Naive thymus-derived CD8-positive, alpha-beta T cell (primary cell): ENCODE results near the gene LARP1B. TPM values are rescaled to one million over a fixed set of nuclear protein-coding genes. Genes with fewer than 3 reads are reported as not detected.
"Not testable (repeated sequence)": the region's sequence is repeated elsewhere in the genome, so short reads cannot be mapped to it uniquely, and the experiment has no call there.

ENCODE experiments used
- ATAC-seq, 2 donors: fragments of 150-1000 bp; cut with Tn5 transposase in 1 of 2; sonication (Bioruptor Pico), chemical (Tn5 transposase) in 1 of 2; 1 replicate in 1 of 2; 2 replicates in 1 of 2; pipeline ENCODE4 v1.10.0; 2021; ENCODE audit warnings: mild to moderate bottlenecking in 2 of 2, moderate library complexity in 2 of 2
- POLR2A ChIA-PET: fragments of 350-600 bp; sonication (Branson Sonifier 250); formaldehyde crosslinking; loops from one replicate; lab custom pipeline; 2021; ENCODE audit warnings: antibody characterized with exemption; lab: Charles Lee
- DNase-seq, 10 donors: peaks; one replicate each; pipeline versions ENCODE4 v3.0.0 to v3.0.0-alpha.2; 2020 to 2022
- H3K27ac Mint-ChIP-seq, 10 donors: one replicate each; pipeline ENCODE4 v1.8.0; 2020 to 2022; ENCODE audit warnings: mild to moderate bottlenecking in 10 of 10, mixed read lengths in 10 of 10, moderate library complexity in 4 of 10, inconsistent platforms in 1 of 10
- H3K27me3 Mint-ChIP-seq, 5 donors: one replicate each; pipeline ENCODE4 v1.8.0; 2021 to 2022; ENCODE audit warnings: mixed read lengths in 5 of 5
- H3K36me3 Mint-ChIP-seq, 3 donors: one replicate each; pipeline ENCODE4 v1.8.0; 2020 to 2022; ENCODE audit warnings: mixed read lengths in 3 of 3, mild to moderate bottlenecking in 2 of 3, inconsistent platforms in 1 of 3
- H3K4me1 Mint-ChIP-seq, 4 donors: one replicate each; pipeline ENCODE4 v1.8.0; 2021 to 2022; ENCODE audit warnings: mixed read lengths in 4 of 4
- H3K4me3 Mint-ChIP-seq, 10 donors: one replicate each; pipeline ENCODE4 v1.8.0; 2020 to 2022; ENCODE audit warnings: mild to moderate bottlenecking in 10 of 10, mixed read lengths in 10 of 10, moderate library complexity in 6 of 10, inconsistent platforms in 1 of 10
- H3K9me3 Mint-ChIP-seq, 9 donors: one replicate each; pipeline ENCODE4 v1.8.0; 2020 to 2022; ENCODE audit warnings: mixed read lengths in 9 of 9, mild to moderate bottlenecking in 3 of 9, inconsistent platforms in 1 of 9, moderate library complexity in 1 of 9
- polyA plus RNA-seq, 3 donors: library from polyadenylated mRNA; unstranded; fragments of 300-500 nt; fragmentation: Illumina TruSeq; gene quantifications; one replicate each; pipeline ENCODE4 v1.2.3, GENCODE V29; 2021
- total RNA-seq, 8 experiments: library from RNA in 2 of 8; stranded (reverse) in 2 of 8; gene quantifications; one replicate each; pipeline ENCODE4 v1.2.3 and lab custom pipeline; 2021 to 2026

Gene LARP1B
- total and polyA plus RNA-seq, 5 experiments from 2014 or later = 2.9 to 14.0 (median 4.0) TPM

GRCh38 chr4:128241425-128241913, 180.4 kb downstream of the LARP1B start:
- POLR2A ChIA-PET = no interaction called here
- Mint-ChIP-seq H3K9me3 (peaks cover 0 to 1% (median 0%) of the 10 kb centered on the region in 9 donors), H3K27ac (no peak overlapping the region), H3K36me3 (no peaks in the 10 kb centered on the region), H3K4me3 (no peak overlapping the region), H3K27me3 (peaks cover 5 to 24% (median 14%) of the 10 kb centered on the region in 5 donors), H3K4me1 (no peaks in the 10 kb centered on the region)
- ATAC-seq (no peak), DNase-seq (no peak)

- Mint-ChIP-seq H3K27me3 (peaks cover 5 to 24% (median 14%) of the 10 kb centered on the region in 5 donors), H3K9me3 (peaks cover 0 to 6% (median under 1%) of the 10 kb centered on the region in 9 donors), H3K27ac (no peak overlapping the region), H3K36me3 (no peaks in the 10 kb centered on the region), H3K4me1 (no peaks in the 10 kb centered on the region), H3K4me3 (no peak overlapping the region)
- POLR2A ChIA-PET = no interaction called here
- no peak for ATAC-seq
- no peak for DNase-seq
These were observed 180.9 kb downstream of the LARP1B start for GRCh38 chr4:128241981-128242380.

- no peak overlapping the region for H3K27ac Mint-ChIP-seq
- H3K4me3 Mint-ChIP-seq = no peak overlapping the region
- peaks cover 0 to 1% (median 0%) of the 10 kb centered on the region in 3 donors for H3K36me3 Mint-ChIP-seq
- peaks cover 5 to 24% (median 13%) of the 10 kb centered on the region in 5 donors for H3K27me3 Mint-ChIP-seq
- ATAC-seq (no peak), DNase-seq (no peak)
- POLR2A ChIA-PET = no interaction called here
- H3K9me3 Mint-ChIP-seq = peaks cover 0 to 12% (median 2%) of the 10 kb centered on the region in 9 donors
- H3K4me1 Mint-ChIP-seq = no peaks in the 10 kb centered on the region
These were observed 181.5 kb downstream of the LARP1B start for GRCh38 chr4:128242601-128243000.

- no peak overlapping the region for H3K27ac Mint-ChIP-seq
- H3K4me3 Mint-ChIP-seq = no peak overlapping the region
- peaks cover 0 to 11% (median 0%) of the 10 kb centered on the region in 3 donors for H3K36me3 Mint-ChIP-seq
- no peak for DNase-seq
- no peak for ATAC-seq
- no peaks in the 10 kb centered on the region for H3K4me1 Mint-ChIP-seq
- H3K9me3 Mint-ChIP-seq = peaks cover 0 to 30% (median 7%) of the 10 kb centered on the region in 9 donors
- POLR2A ChIA-PET = no interaction called here
- peaks cover 0 to 24% (median 11%) of the 10 kb centered on the region in 5 donors for H3K27me3 Mint-ChIP-seq
These were observed 183.3 kb downstream of the LARP1B start for GRCh38 chr4:128244379-128244778.

- peaks cover 0 to 39% (median 10%) of the 10 kb centered on the region in 9 donors for H3K9me3 Mint-ChIP-seq
- H3K4me1 Mint-ChIP-seq, H3K27ac Mint-ChIP-seq, ATAC-seq, DNase-seq, POLR2A ChIA-PET, H3K4me3 Mint-ChIP-seq: not testable (repeated sequence)
- H3K36me3 Mint-ChIP-seq = peaks cover 0 to 16% (median 0%) of the 10 kb centered on the region in 3 donors
- peaks cover 0 to 24% (median 11%) of the 10 kb centered on the region in 5 donors for H3K27me3 Mint-ChIP-seq
These were observed 184.3 kb downstream of the LARP1B start for GRCh38 chr4:128245391-128245790.

GRCh38 chr4:128247906-128248305, 186.8 kb downstream of the LARP1B start:
- POLR2A ChIA-PET = no interaction called here
- Mint-ChIP-seq H3K9me3 (peaks cover 0 to 41% (median 15%) of the 10 kb centered on the region in 9 donors), H3K27me3 (peaks cover 0 to 12% (median 2%) of the 10 kb centered on the region in 5 donors), H3K27ac (no peak overlapping the region), H3K4me3 (no peak overlapping the region), H3K36me3 (peaks cover 0 to 18% (median 0%) of the 10 kb centered on the region in 3 donors), H3K4me1 (no peaks in the 10 kb centered on the region)
- DNase-seq = no peak
- ATAC-seq = no peak

- Mint-ChIP-seq H3K36me3 (peaks cover 0 to 18% (median 0%) of the 10 kb centered on the region in 3 donors), H3K4me1 (no peaks in the 10 kb centered on the region), H3K27ac (no peak overlapping the region), H3K4me3 (no peak overlapping the region), H3K27me3 (peaks cover 3 to 18% (median 6%) of the 10 kb centered on the region in 5 donors), H3K9me3 (peaks cover 0 to 41% (median 15%) of the 10 kb centered on the region in 9 donors)
- ATAC-seq = no peak
- no peak for DNase-seq
- POLR2A ChIA-PET = no interaction called here
These were observed 188.9 kb downstream of the LARP1B start for GRCh38 chr4:128249787-128250668.

- Mint-ChIP-seq H3K4me3 (no peak overlapping the region), H3K9me3 (peaks cover 0 to 3% (median 0%) of the 10 kb centered on the region in 9 donors), H3K36me3 (peaks cover 0 to 4% (median 0%) of the 10 kb centered on the region in 3 donors), H3K4me1 (no peaks in the 10 kb centered on the region), H3K27me3 (peaks cover 8 to 31% (median 12%) of the 10 kb centered on the region in 5 donors), H3K27ac (no peak overlapping the region)
- DNase-seq (no peak), ATAC-seq (no peak)
- POLR2A ChIA-PET = no interaction called here
These were observed 194.8 kb downstream of the LARP1B start for GRCh38 chr4:128255906-128256305.

- Mint-ChIP-seq H3K27me3 (peaks cover 8 to 34% (median 12%) of the 10 kb centered on the region in 5 donors), H3K4me3 (no peak overlapping the region), H3K27ac (no peak overlapping the region), H3K36me3 (peaks cover 0 to 4% (median 0%) of the 10 kb centered on the region in 3 donors), H3K4me1 (no peaks in the 10 kb centered on the region), H3K9me3 (no peaks in the 10 kb centered on the region)
- ATAC-seq (no peak), DNase-seq (no peak)
- POLR2A ChIA-PET = no interaction called here
These were observed 195.4 kb downstream of the LARP1B start for GRCh38 chr4:128256539-128256938.

GRCh38 chr4:128258166-128258565, 197.1 kb downstream of the LARP1B start:
- H3K4me3 Mint-ChIP-seq, POLR2A ChIA-PET, H3K9me3 Mint-ChIP-seq, H3K36me3 Mint-ChIP-seq, DNase-seq, H3K4me1 Mint-ChIP-seq, ATAC-seq, H3K27ac Mint-ChIP-seq: not testable (repeated sequence)
- H3K27me3 Mint-ChIP-seq = peaks cover 8 to 34% (median 12%) of the 10 kb centered on the region in 5 donors

GRCh38 chr4:128259889-128260288, 198.8 kb downstream of the LARP1B start:
- not testable (repeated sequence) for ATAC-seq, H3K4me3 Mint-ChIP-seq, H3K36me3 Mint-ChIP-seq, DNase-seq, H3K27ac Mint-ChIP-seq, H3K4me1 Mint-ChIP-seq
- Mint-ChIP-seq H3K9me3 (peaks cover 0 to 11% (median 2%) of the 10 kb centered on the region in 9 donors), H3K27me3 (peaks cover 4 to 18% (median 6%) of the 10 kb centered on the region in 5 donors)
- POLR2A ChIA-PET = interaction anchor here (0.6 kb wide), 1 partner anchor 19 kb away, joined by 3 read pairs; no protein-coding TSS in a partner anchor
